ENCODE data around the gene PSME3. TPM values are rescaled to one million over a fixed set of nuclear protein-coding genes. Genes with fewer than 3 reads are reported as not detected.
"Not testable (repeated sequence)": the region's sequence is repeated elsewhere in the genome, so short reads cannot be mapped to it uniquely, and the experiment has no call there.

The PSME3 gene
- total RNA-seq, 1 experiment from 2014 or later, result 192 TPM

DNA sequence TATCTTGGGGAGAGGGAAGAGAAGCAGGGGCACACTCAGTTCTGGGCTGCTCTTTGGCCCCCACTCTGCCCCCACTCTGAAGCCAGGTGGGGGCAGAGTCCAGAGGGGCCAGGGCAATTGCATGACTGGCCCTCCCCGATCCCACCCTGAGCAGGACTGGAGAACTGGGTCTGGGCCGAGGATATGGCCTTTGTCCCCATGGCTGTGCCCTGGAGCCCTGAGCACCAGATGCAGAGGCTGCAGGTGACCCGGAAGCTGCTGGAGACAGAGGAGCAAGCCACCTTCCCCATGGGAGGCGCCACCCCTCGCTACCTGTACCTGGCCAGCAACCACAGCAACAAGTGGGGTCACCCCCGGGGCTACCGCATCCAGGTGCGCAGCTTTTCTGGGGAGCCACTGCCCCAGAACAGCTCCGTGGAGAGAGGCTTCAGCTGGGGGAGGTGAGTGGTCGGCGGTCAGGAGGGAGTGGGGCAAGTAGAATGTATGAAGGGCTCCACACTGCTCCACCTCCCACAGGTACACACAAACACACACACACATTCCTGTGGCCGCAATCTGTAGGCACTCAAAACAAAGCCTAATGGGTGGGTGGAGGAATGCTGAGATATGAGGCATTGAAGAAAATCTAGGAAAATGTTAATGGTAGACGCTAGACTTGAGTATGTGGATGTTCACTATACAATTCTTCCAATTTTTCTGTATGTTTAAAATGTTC lies 39.2 kb downstream of the PSME3 start:
- DNase-seq (ENCODE audit: low spot score) (no peak), ATAC-seq (no peak)
- peaks cover 18% of the 10 kb centered on the region for H3K27me3 Mint-ChIP-seq (ENCODE audit: low read depth)
- ChIA-PET CTCF (interaction anchor here (1.2 kb wide), 2 partner anchors 47 to 65 kb away, joined by 3 read pairs; no protein-coding TSS in a partner anchor), POLR2A (no interaction called here)
- no peak overlapping the region for H3K27ac Mint-ChIP-seq
- H3K9me3 Mint-ChIP-seq, result peaks cover 27% of the 10 kb centered on the region
- H3K4me1 Mint-ChIP-seq, result peaks cover 2% of the 10 kb centered on the region
- TF ChIP-seq MAX (CRISPR knock-in tag; IDR thresholded peaks at IDR 0.05) (no peak), ZNF219 (CRISPR knock-in tag; IDR thresholded peaks at IDR 0.05; ENCODE audit: borderline replicate concordance) (no peak), PRRX2 (CRISPR knock-in tag; IDR thresholded peaks at IDR 0.05) (no peak)
- H3K36me3 Mint-ChIP-seq, result peaks cover 12% of the 10 kb centered on the region
- H3K4me3 Mint-ChIP-seq, result no peak overlapping the region

DNA sequence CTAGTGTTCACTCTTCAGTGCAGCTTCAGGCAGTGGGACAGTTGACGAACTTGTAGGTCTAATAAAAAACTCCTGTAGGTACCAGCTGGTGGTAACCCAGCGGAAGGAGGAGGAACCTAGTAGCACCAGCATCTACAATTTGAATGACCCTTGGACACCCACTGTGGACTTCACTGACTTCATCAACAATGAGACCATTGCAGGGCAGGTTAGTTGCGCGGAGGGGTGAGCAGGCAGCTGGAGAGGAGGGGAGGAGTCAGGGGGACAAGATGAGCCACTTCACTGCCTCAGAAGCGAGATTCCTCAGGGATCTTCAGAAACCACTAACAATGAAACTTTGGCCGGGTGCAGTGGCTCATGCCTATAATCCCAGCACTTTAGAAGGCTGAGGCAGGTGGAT lies 40.1 kb downstream of the PSME3 start:
- Mint-ChIP-seq H3K27ac (no peak overlapping the region), H3K4me1 (peaks cover 11% of the 10 kb centered on the region), H3K9me3 (peaks cover 27% of the 10 kb centered on the region), H3K27me3 (ENCODE audit: low read depth) (peaks cover 27% of the 10 kb centered on the region), H3K36me3 (peaks cover 12% of the 10 kb centered on the region), H3K4me3 (no peak overlapping the region)
- ATAC-seq (no peak), DNase-seq (ENCODE audit: low spot score) (no peak)
- ChIA-PET CTCF (interaction anchor here (1.0 to 1.2 kb wide), 4 partner anchors 19 to 64 kb away, joined by 3 to 8 read pairs (median 3); no protein-coding TSS in a partner anchor), POLR2A (no interaction called here)
- TF ChIP-seq JUN (CRISPR knock-in tag; IDR thresholded peaks at IDR 0.05), result no peak
- TF ChIP-seq CREM (CRISPR knock-in tag; IDR thresholded peaks at IDR 0.05), result no peak
- TF ChIP-seq MXD4 (CRISPR knock-in tag; IDR thresholded peaks at IDR 0.05; ENCODE audit: borderline replicate concordance), result no peak
- no peak for TF ChIP-seq NR1H2 (CRISPR knock-in tag; IDR thresholded peaks at IDR 0.05)
- no peak for TF ChIP-seq ZNF219 (CRISPR knock-in tag; IDR thresholded peaks at IDR 0.05; ENCODE audit: borderline replicate concordance)
- no peak for TF ChIP-seq SOX15 (CRISPR knock-in tag; IDR thresholded peaks at IDR 0.05)
- no peak for TF ChIP-seq TCF7 (CRISPR knock-in tag; IDR thresholded peaks at IDR 0.05; ENCODE audit: low read depth)
- no peak for TF ChIP-seq ZNF281 (CRISPR knock-in tag; IDR thresholded peaks at IDR 0.05)
- no peak for TF ChIP-seq NFE2L1 (CRISPR knock-in tag; IDR thresholded peaks at IDR 0.05)
- TF ChIP-seq GRHL2 (CRISPR knock-in tag; IDR thresholded peaks at IDR 0.05; ENCODE audit: insufficient replicate concordance, severe bottlenecking), result no peak
- no peak for TF ChIP-seq RORB (CRISPR knock-in tag; IDR thresholded peaks at IDR 0.05)
- TF ChIP-seq JAZF1 (CRISPR knock-in tag; IDR thresholded peaks at IDR 0.05), result no peak
- TF ChIP-seq, protein P1, sequence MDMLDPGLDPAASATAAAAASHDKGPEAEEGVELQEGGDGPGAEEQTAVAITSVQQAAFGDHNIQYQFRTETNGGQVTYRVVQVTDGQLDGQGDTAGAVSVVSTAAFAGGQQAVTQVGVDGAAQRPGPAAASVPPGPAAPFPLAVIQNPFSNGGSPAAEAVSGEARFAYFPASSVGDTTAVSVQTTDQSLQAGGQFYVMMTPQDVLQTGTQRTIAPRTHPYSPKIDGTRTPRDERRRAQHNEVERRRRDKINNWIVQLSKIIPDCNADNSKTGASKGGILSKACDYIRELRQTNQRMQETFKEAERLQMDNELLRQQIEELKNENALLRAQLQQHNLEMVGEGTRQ (CRISPR knock-in tag; IDR thresholded peaks at IDR 0.05), result no peak
- no peak for TF ChIP-seq AR (CRISPR knock-in tag; IDR thresholded peaks at IDR 0.05)
- no peak for TF ChIP-seq ZNF423 (CRISPR knock-in tag; IDR thresholded peaks at IDR 0.05)
- no peak for TF ChIP-seq PREB (CRISPR knock-in tag; IDR thresholded peaks at IDR 0.05; ENCODE audit: borderline replicate concordance)
- no peak for TF ChIP-seq RELA (CRISPR knock-in tag; IDR thresholded peaks at IDR 0.05; ENCODE audit: borderline replicate concordance)
- TF ChIP-seq, protein P2, sequence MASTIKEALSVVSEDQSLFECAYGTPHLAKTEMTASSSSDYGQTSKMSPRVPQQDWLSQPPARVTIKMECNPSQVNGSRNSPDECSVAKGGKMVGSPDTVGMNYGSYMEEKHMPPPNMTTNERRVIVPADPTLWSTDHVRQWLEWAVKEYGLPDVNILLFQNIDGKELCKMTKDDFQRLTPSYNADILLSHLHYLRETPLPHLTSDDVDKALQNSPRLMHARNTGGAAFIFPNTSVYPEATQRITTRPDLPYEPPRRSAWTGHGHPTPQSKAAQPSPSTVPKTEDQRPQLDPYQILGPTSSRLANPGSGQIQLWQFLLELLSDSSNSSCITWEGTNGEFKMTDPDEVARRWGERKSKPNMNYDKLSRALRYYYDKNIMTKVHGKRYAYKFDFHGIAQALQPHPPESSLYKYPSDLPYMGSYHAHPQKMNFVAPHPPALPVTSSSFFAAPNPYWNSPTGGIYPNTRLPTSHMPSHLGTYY (CRISPR knock-in tag; IDR thresholded peaks at IDR 0.05), result no peak
- TF ChIP-seq ZNF121 (CRISPR knock-in tag; IDR thresholded peaks at IDR 0.05), result no peak

DNA sequence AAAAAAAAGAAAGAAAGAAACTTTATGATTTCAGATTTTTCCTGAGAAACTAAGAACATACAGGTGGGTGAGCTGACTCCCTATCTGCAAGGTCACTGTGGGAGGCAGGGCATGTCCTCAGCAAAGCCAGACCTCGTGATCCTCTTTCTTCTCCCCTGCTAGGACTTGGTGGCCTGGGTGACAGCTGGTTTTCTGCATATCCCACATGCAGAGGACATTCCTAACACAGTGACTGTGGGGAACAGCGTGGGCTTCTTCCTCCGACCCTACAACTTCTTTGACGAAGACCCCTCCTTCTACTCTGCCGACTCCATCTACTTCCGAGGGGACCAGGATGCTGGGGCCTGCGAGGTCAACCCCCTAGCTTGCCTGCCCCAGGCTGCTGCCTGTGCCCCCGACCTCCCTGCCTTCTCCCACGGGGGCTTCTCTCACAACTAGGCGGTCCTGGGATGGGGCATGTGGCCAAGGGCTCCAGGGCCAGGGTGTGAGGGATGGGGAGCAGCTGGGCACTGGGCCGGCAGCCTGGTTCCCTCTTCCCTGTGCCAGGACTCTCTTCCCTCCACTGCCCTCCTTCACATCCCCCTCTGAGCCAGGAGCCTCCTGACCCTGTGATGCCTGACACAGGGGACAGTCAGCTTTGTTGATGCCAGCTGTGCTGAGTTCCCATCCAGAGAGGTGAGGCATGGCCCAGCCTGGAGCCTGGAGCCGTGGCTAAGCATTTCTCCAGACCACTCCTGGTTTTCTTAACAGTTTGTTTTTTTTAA lies 40.9 kb downstream of the PSME3 start:
- Mint-ChIP-seq H3K4me1 (peaks cover 16% of the 10 kb centered on the region), H3K9me3 (peaks cover 27% of the 10 kb centered on the region), H3K27me3 (ENCODE audit: low read depth) (peaks cover 34% of the 10 kb centered on the region), H3K36me3 (peaks cover 12% of the 10 kb centered on the region)
- CTCF ChIA-PET, result interaction anchor here (1.0 to 1.2 kb wide), 4 partner anchors 20 to 64 kb away, joined by 3 to 8 read pairs (median 3); no protein-coding TSS in a partner anchor
- H3K27ac Mint-ChIP-seq; POLR2A ChIA-PET; H3K4me3 Mint-ChIP-seq; DNase-seq (ENCODE audit: low spot score); ATAC-seq: not testable (repeated sequence)

Data from WTC11 (cell line).